GM18873 (cell line): ENCODE measurements around the gene PARP2.
"Not testable (repeated sequence)": the region's sequence is repeated elsewhere in the genome, so short reads cannot be mapped to it uniquely, and the experiment has no call there.

ENCODE experiments used
- ATAC-seq: cut with Tn5 transposase; IDR thresholded peaks from one replicate; pipeline ENCODE4 v1.9.1; 2021; ENCODE audit warnings: mild to moderate bottlenecking, moderate library complexity, moderate number of reproducible peaks; ENCODE audit not compliant: unreplicated experiment, low FRiP score

PARP2 gene

DNA sequence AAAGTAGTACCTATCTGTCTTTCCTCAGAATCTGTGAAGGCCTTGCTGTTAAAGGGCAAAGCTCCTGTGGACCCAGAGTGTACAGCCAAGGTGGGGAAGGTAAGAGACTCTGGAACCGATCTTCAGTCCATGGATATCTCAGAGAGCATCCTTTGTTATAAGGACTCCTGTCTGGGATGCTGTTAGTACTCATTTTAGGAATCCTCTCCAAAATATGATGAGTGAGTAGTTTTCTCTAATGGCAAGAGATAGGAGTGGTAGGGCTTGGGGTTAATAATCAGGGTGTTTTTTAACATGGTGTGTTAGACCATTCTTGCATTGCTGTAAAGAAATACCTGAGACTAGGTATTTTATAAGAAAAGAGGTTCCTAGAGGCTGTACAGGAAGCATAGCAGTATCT, 1.9 kb downstream of the PARP2 start:
- no peak for ATAC-seq

DNA sequence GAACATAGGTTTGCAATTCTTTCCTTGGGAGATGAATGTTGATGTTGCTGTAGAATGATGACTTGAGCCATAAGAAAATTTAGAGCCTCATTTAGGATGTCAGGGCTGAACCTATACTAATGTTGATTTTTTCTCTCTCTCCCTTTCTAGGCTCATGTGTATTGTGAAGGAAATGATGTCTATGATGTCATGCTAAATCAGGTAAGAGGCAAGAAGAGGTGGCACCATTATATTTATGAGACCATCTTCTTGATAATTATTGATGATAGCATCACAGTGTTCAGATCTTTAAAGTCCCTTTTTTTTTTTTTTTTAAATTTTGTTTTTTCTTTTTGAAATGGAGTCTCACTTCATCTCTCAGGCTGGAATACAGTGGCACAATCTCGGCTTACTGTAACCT, 3.3 kb downstream of the PARP2 start:
- no peak for ATAC-seq

DNA sequence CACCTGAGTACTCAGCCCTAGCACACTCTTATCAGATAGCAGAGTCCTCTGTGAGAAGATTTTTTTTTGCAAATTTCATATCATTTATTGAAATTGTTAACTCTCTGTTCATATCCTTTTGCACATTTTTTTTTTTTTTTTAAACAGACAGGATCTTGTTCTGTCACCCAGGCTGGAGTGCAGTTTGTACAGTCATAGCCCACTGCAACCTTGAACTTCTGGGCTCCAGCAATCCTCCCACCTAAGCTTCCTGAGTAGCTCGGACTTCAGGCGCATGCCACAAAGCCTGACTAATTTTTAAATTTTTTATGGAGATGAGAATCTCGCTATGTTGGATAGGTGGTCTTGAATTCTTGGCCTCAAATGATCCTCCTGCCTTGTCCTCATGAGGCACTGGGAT, 4.3 kb downstream of the PARP2 start:
- no peak for ATAC-seq

DNA sequence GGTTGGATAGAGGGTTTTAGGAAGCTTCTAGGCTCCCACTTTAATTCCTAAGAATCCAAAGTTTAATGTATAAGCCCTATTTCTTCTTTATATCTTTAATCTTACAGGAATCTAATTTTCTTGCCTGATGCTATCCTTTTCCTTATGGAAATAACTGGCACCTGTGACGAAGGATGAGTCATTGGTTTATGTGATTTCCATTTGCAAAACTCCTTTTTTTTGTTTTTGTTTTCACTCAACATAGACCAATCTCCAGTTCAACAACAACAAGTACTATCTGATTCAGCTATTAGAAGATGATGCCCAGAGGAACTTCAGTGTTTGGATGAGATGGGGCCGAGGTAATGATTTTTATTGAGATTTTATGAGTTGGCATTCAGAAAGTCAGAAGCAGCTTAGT, 6.8 kb downstream of the PARP2 start:
- no peak for ATAC-seq

DNA sequence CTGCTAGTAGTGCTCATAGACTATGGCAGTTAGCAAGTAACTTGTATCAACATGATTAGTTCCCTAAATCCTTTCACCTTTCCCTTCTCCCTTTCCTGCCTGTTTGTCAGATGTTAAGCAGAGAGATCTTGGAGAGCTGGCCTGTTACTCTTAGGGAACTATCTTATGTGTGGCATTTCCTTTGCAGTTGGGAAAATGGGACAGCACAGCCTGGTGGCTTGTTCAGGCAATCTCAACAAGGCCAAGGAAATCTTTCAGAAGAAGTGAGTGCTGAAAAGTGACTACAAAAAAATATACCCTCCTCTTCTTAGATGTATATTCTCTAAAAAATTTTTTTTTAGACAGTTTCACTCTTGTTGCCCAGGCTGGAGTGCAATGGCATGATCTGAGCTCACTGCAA, 7.4 kb downstream of the PARP2 start:
- ATAC-seq = no peak

DNA sequence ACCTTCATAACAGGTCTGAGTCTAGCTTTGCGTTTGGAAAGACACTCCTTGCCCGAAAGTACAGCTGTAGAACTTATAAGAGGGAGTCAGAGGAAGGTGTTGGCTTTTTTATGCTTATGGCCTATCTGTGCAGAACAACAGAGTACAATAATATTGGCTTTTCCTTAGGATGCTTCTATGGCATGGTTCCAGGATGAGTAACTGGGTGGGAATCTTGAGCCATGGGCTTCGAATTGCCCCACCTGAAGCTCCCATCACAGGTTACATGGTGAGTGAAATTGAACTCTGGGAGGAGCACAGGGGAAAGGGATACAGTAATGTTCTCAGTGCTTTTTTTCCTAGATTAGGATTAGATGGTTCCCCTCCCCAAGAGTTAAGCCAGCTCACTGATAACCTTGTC, 13.0 kb downstream of the PARP2 start:
- no peak for ATAC-seq

DNA sequence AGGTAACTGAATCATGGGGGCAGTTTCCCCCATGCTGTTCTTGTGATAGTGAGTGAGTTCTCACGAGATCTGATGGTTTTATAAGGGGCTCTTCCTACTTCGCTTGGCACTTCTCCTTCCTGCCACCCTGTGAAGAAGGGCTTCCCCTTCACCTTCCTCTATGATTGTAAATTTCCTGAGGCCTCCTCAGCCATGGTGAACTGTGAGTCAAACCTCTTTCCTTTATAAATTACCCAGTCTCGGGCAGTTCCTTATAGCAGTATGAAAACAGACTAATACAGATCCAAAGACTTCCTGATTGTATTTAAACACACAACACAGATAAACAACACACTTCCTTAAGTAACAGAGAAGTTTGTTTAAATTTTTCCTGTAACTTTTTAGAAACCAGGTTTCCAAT, 15.0 kb downstream of the PARP2 start:
- not testable (repeated sequence) for ATAC-seq

DNA sequence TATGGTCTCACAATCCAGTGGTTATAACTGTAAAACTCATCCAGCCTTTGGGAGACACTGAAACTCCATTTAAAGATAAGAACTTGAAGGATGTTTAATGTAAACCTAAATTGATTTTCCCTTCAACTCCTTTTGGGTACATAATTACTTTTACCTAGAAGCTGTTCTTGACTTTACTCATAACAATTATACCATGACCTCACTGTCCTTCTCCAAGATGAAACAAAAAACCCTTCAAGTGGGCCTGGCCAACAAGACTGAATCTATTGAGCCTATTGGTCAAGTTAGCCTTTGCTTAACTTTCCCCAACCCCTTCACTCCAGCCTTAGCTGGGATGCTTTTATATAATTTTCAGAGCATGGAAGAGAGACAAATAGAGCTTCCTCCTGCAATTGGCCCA, 22.5 kb downstream of the PARP2 start:
- ATAC-seq = no peak

DNA sequence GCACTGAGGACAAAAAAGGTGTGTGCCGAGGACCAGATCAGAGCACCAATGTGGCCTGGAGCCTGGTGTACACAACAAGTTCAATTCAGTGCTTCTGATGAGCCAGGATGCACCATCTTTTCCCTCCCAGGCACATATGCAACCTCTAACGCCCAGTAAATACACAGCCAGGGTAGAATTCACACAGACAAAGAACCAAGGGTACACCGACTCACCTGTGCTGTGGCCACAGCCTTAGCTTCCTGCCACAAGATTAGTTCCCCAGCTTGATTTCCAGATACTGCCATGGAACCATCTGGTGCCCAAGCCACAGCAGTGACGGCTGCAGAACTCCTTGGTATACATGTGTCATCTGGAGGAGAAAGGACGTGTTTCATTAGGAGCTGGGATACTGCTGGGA, 29.4 kb downstream of the PARP2 start:
- no peak for ATAC-seq

DNA sequence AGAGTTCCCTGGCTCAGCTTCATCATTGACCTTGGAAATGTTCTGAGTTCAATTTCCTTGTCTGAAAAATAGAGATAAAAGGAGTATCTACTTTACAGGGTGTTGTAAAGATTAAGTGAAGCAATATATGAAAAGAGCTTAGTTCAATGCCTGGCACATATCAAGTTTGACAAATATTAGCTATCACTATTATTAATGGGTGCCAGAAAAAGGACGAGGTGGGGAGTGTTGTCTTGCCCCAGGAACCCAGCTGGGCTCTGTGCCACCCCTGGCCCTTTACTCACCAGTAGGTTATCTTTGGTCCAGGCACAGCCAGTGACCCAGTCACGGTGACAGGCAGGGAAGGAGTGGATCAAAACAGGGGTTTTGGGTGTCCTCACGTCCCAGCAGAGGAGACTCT, 32.0 kb downstream of the PARP2 start:
- ATAC-seq = no peak

DNA sequence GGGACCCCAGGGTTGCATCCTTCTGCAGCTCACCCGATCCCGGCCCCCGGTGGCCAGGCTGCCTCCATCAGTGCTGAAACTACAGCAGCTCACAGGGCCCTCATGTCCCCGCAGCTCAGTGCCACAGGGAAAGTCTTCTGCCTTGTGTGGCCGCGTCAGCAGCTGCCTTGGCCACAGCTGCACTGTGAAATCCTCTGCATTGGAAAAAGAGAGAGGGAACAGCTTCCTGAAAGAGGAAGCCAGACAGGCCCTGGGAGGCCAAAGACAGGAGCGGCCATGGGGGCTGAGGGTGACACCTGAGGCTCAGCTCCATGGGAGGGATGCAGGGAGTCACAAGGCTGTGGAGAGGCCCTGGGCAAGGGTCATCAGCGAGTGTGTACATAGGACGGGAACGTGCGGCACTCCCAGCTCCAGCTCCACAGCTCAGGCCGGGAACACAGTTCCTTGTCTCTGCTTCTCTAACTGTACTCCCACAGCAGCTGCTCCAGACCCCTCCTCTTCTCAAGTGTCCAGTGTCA, 32.7 kb downstream of the PARP2 start:
- ATAC-seq = no peak

DNA sequence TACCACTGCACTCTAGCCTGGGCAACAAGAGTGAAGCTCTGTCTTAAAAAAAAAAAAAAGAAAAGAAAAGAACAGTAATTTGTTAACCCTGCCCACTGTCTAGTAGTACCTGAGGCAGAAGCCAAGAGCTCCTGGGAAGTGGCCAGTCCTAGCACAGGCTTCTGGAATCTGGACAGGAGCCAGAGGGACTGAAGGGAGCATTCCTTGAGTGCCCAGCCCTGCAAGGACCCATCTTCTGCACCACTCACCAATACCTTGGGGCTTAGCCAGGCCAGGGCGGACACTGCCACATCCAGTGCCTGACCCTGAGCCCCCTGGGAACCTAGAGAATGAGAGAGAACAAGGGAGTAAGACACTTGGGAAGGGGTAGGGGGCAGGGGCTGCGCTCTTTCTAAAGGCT, 33.7 kb downstream of the PARP2 start:
- ATAC-seq = no peak

DNA sequence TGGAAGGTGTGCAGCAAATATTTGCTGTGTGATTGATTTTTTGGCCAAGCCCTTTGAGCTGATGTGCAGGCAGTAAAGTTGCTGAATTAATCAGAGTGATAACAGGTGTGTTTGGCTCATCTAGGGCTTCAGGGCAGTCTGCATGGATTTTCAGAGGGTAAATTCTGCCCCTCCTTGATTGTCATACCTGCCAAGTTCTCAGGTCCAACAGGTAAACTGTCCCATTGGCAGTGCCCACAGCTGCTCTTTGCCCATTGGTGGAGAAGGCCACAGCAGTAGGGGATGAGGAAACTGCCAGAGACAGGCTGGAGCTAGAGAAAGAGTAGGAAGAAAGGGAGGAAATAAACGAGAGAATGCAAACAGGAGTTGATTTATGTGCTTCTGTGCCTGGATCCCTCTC, 36.3 kb downstream of the PARP2 start:
- no peak for ATAC-seq

DNA sequence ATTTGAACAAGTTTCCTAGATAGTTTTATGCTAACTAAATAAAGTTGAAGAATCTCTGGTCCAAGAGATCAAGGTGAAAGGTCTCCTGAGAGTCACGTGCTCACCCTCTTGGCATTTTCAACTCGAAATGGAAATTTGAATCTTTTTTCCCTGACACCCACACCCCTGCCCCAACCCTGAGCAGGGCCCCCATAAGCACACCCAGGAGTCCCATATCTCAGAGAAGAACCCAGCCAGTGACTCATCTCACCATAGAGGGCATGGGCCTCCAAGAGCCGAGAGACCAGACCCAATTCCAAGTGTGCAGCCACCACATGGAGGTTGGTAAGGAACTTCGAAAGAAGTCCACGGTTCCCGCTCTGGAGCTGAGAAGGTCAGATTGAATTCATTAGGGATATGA, 37.2 kb downstream of the PARP2 start:
- no peak for ATAC-seq

DNA sequence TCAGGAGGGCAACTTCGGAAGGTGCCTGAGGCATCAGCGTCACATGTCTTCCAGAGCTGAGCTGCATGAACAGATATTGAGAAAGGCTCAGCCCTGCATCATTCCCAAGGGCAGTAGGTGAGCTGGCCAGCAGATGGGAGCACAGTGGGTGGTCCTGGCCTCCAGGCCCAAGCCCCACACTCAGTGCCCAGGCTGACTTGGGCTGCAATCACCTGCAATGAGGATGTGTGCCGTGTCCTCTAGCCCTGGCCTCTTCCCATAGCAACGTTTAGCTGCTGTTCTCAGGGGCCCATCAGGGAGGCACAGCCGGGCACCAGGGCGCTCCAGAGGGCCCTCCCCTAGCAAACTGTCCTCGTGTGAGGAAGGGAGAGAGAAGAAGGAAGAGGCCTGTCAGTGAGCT, 37.9 kb downstream of the PARP2 start:
- no peak for ATAC-seq

DNA sequence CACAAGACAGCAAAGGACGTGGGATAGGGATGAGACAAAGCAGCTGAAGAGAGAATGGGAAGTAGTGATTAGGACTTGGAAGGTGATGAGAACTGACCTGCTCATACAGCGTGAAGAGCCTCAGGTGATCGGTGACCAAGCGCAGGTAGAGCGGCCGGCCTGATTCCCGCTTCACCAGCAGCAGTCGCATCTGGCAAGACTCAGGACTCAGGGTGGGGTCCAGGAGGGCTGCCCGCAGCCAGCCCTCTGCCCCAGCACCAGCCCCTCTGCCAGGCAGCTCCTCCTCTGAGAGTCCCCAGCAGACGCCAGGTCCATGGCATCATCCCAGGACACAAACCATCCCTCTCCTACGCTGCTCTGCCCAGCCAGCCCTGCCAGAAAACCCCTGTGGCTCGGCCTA, 39.1 kb downstream of the PARP2 start:
- ATAC-seq = no peak

DNA sequence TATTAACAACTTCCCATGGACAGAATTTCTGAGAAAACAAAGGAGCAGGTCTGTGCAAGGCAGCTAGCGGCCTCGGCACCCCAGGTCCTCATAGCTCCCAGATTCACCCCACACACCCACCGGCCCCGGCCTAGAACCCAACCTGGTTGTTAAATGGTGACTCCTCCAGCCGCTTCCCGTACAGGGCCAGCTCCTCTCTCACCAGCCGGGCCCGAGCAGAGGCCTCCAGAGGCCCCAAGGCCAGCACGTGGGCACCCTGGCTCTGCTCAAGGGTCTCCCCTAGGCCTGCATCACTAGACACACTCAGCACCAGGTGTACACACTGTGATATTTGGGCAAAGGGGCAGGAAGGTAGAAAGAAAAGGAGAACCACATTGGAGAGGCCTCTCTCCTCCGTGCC, 39.6 kb downstream of the PARP2 start:
- no peak for ATAC-seq

DNA sequence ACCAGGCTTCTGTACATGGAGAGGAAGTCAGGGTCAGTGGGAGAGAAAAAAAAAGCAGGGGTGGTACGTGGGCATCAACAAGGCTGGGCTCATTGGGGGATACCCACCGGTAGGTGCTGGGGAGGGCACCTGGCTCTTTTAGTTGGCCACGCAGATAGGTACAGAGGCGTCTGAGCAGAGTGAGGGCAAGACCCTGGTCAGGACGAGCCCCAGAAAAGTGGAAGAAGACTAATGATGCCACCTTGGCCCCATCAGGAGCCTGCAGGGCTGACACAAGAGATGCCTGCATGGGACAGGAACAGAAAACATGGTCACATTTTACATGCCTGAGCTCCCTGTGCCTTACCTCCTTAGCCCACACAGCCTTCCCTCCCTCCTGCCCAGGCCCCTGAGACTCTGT, 40.2 kb downstream of the PARP2 start:
- no peak for ATAC-seq

DNA sequence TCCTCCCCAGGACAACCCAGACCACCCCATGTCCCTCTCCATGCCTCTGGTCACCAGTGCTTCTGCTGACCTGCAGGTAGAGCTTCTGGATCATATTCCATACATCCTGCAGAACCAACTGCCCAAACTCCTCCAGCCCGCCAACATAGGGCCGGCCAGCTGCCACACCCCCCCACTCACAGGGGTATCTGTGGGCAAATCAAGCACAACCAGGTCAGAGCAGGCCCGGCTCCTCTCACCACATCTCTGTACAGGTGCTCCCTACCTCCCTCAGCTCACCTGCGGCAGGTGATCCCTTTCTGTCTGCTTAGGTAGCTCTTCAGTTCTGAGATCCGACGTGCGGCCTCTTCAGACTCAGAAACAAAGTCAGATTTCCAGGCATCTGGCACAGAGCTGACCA, 40.9 kb downstream of the PARP2 start:
- ATAC-seq = no peak

DNA sequence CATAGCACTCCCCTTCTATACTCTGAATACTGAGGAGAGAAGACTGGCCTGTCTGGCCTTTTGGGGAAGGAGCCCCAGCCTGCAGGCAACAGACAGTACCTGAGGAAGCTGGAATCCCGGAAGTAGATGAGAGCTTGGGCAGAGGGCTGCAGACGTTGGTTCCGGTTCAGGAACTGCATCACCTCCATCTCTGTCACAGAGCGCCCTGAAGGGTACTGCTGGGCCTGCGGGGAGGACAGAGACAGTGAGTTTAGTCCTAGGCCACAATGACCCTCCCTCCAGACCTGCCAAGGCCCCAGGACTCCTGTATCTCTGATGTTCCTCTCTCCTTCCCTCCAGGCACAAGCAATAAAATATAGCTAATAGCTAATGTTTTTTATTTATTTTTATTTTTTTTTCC, 41.5 kb downstream of the PARP2 start:
- ATAC-seq = no peak

DNA sequence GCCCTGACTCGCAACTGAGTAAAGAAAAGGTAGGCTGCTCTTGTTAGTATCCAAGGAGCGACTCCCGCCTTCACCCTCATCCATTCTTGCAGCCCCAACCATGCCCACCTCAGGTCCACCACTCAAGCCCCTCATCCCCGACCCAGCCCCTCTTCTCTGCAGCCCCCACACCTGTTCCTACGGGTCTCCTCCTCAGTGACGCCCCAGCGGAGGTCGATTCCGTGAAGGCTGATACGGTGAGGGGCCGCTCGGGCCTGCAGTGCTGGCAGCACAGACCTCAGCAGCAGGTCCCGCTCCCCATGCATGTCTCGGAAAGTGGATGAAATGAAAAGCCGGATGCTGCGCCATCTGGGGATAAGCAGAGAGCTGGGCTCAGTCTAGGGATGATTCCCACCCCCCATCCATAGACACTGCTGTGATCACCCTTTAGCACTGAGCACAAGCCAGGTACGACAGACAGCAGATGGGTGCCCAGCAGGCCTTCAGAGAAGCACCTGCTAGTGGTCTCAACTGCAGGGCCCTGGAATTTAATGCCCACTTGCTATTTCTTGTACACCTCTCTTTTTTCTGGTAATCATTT, 42.9 kb downstream of the PARP2 start:
- no peak for ATAC-seq

DNA sequence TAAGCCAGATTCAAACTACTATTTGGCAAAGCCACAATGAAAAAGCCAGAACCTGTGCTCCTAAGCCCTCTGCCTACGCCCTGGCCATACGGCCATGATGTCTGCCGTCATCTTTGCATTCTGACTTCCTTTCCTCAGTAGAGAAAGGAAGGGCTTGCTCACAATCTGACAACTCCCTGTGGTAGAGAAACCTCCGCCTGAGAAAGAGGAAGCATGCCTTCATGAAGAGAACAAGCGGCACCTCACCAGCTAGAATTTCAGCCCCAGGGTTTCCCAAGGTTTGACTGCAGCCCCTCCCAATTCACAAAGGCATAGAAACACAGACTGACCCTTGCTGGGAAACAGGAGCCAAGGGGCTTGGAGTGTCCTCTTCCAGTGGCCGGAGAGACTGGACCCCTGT, 44.1 kb downstream of the PARP2 start:
- no peak for ATAC-seq

DNA sequence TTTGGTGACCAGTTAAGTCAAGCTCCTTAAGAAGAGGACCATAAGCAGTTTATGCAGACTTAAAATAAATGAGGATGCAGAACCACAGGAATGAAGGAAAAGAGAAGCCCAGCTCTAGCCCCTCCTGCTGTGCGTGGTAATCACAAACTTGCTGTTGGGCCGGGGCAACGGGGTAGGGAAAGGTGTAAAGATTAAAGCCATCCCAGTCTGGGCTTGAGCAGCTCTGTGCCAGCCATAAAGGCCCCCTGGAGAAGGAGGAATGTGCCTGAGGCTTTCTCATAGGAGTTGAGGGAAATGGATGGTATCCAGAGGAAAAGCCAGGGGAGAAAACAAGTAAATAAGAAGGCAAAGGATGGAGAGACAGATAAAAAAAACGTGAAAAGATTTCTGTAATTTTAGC, 44.7 kb downstream of the PARP2 start:
- ATAC-seq = no peak
